Effector memory CD8-positive, alpha-beta T cell (primary cell): ENCODE measurements around the gene CACNA1H.
"Not testable (repeated sequence)": the region's sequence is repeated elsewhere in the genome, so short reads cannot be mapped to it uniquely, and the experiment has no call there.

Source experiments
- ATAC-seq: fragments of 150-1000 bp; cut with Tn5 transposase; replicated peaks from 2 replicates; pipeline ENCODE4 v1.10.0; 2021; ENCODE audit warnings: mild to moderate bottlenecking, moderate library complexity
- DNase-seq, 3 experiments: peaks; one replicate each; pipeline ENCODE4 v3.0.0; 2021
- H3K27ac Mint-ChIP-seq, 2 donors: one replicate each; pipeline ENCODE4 v1.8.0; 2022; ENCODE audit warnings: mild to moderate bottlenecking in 2 of 2, mixed read lengths in 2 of 2, moderate library complexity in 2 of 2
- H3K27me3 Mint-ChIP-seq, 2 donors: one replicate each; pipeline ENCODE4 v1.8.0; 2022; ENCODE audit warnings: mixed read lengths in 2 of 2
- H3K36me3 Mint-ChIP-seq: one replicate; pipeline ENCODE4 v1.8.0; 2022; ENCODE audit warnings: mild to moderate bottlenecking, moderate library complexity, mixed read lengths; ENCODE audit not compliant: insufficient read depth
- H3K4me1 Mint-ChIP-seq, 2 donors: one replicate each; pipeline ENCODE4 v1.8.0; 2022; ENCODE audit warnings: low read depth in 2 of 2, mixed read lengths in 2 of 2
- H3K4me3 Mint-ChIP-seq, 2 donors: one replicate each; pipeline ENCODE4 v1.8.0; 2022; ENCODE audit warnings: mild to moderate bottlenecking in 2 of 2, mixed read lengths in 2 of 2, moderate library complexity in 2 of 2
- H3K9me3 Mint-ChIP-seq, 2 donors: one replicate each; pipeline ENCODE4 v1.8.0; 2022; ENCODE audit warnings: mixed read lengths in 2 of 2

Gene CACNA1H

GRCh38 chr16:1243907-1244850 lies 91.3 kb downstream of the CACNA1H start:
- not testable (repeated sequence) for DNase-seq, H3K27ac Mint-ChIP-seq, H3K9me3 Mint-ChIP-seq, H3K4me3 Mint-ChIP-seq, ATAC-seq, H3K4me1 Mint-ChIP-seq, H3K36me3 Mint-ChIP-seq
- peaks cover 7 to 12% of the 10 kb centered on the region in 2 donors for H3K27me3 Mint-ChIP-seq

DNA sequence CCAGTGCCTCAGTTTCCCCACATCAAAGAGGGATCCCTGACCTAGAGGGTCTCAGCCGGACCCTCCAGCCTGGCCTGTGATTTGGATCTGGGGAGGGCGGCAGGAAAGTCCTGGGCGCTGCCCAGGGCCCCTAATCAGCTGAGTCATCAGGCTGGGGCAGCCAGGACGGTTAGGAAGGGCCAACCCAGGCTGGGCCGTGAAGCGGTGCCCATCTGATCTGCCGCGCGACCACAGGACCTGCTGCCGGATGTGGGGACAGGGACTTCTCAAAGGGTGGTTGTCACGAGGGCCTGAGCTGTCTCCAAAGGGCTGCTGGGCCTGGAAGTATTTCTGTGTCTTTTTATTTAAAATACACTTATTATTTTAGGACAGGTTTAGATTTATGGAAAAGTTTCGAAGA lies 92.0 kb downstream of the CACNA1H start:
- H3K4me3 Mint-ChIP-seq: no peak overlapping the region
- no peaks in the 10 kb centered on the region for H3K9me3 Mint-ChIP-seq
- ATAC-seq (peak; percentile 63), DNase-seq (no peak)
- H3K36me3 Mint-ChIP-seq: no peaks in the 10 kb centered on the region
- H3K27me3 Mint-ChIP-seq: peaks cover 7 to 12% of the 10 kb centered on the region in 2 donors
- H3K27ac Mint-ChIP-seq: no peak overlapping the region
- H3K4me1 Mint-ChIP-seq: peaks cover 0 to 5% of the 10 kb centered on the region in 2 donors

GRCh38 chr16:1245452-1246020 lies 92.6 kb downstream of the CACNA1H start:
- H3K27me3 Mint-ChIP-seq: peaks cover 7 to 12% of the 10 kb centered on the region in 2 donors
- H3K4me3 Mint-ChIP-seq: no peak overlapping the region
- H3K4me1 Mint-ChIP-seq: peaks cover 0 to 5% of the 10 kb centered on the region in 2 donors
- H3K36me3 Mint-ChIP-seq: no peaks in the 10 kb centered on the region
- no peak for ATAC-seq
- H3K27ac Mint-ChIP-seq: no peak overlapping the region
- DNase-seq: no peak
- no peaks in the 10 kb centered on the region for H3K9me3 Mint-ChIP-seq

- not testable (repeated sequence) for H3K36me3 Mint-ChIP-seq, H3K4me3 Mint-ChIP-seq, H3K9me3 Mint-ChIP-seq, H3K4me1 Mint-ChIP-seq, DNase-seq, ATAC-seq, H3K27ac Mint-ChIP-seq
- peaks cover 7 to 12% of the 10 kb centered on the region in 2 donors for H3K27me3 Mint-ChIP-seq
Measured at GRCh38 chr16:1247903-1248537, 95.1 kb downstream of the CACNA1H start.

- H3K36me3 Mint-ChIP-seq, H3K27ac Mint-ChIP-seq, H3K4me3 Mint-ChIP-seq, H3K9me3 Mint-ChIP-seq, H3K4me1 Mint-ChIP-seq, DNase-seq: not testable (repeated sequence)
- H3K27me3 Mint-ChIP-seq: peaks cover 7 to 12% of the 10 kb centered on the region in 2 donors
- ATAC-seq: peak; percentile 82
Measured at GRCh38 chr16:1249031-1249755, 96.3 kb downstream of the CACNA1H start.

GRCh38 chr16:1253701-1254364 lies 100.9 kb downstream of the CACNA1H start:
- H3K36me3 Mint-ChIP-seq, H3K4me1 Mint-ChIP-seq, H3K4me3 Mint-ChIP-seq, H3K9me3 Mint-ChIP-seq, H3K27ac Mint-ChIP-seq, ATAC-seq, DNase-seq: not testable (repeated sequence)
- peaks cover 1 to 16% of the 10 kb centered on the region in 2 donors for H3K27me3 Mint-ChIP-seq

- not testable (repeated sequence) for H3K27ac Mint-ChIP-seq, H3K4me1 Mint-ChIP-seq, H3K4me3 Mint-ChIP-seq, ATAC-seq, H3K9me3 Mint-ChIP-seq, H3K36me3 Mint-ChIP-seq, DNase-seq
- peaks cover 6 to 25% of the 10 kb centered on the region in 2 donors for H3K27me3 Mint-ChIP-seq
Measured at GRCh38 chr16:1254821-1255220, 101.9 kb downstream of the CACNA1H start.

- H3K27me3 Mint-ChIP-seq: peaks cover 12 to 32% of the 10 kb centered on the region in 2 donors
- H3K9me3 Mint-ChIP-seq, H3K27ac Mint-ChIP-seq, ATAC-seq, H3K36me3 Mint-ChIP-seq, DNase-seq, H3K4me3 Mint-ChIP-seq, H3K4me1 Mint-ChIP-seq: not testable (repeated sequence)
Measured at GRCh38 chr16:1255276-1256122, 102.6 kb downstream of the CACNA1H start, which contains the start of gene TPSD1. TSS of gene TPSD1 (plus strand) at chr16:1256069. CDS start at chr16:1256281, 212 bp downstream.

- H3K27ac Mint-ChIP-seq, H3K4me3 Mint-ChIP-seq, H3K36me3 Mint-ChIP-seq, ATAC-seq, H3K4me1 Mint-ChIP-seq, H3K9me3 Mint-ChIP-seq, DNase-seq: not testable (repeated sequence)
- H3K27me3 Mint-ChIP-seq: peaks cover 16 to 40% of the 10 kb centered on the region in 2 donors
Measured at GRCh38 chr16:1256296-1256873, 103.5 kb downstream of the CACNA1H start.

- H3K36me3 Mint-ChIP-seq: no peaks in the 10 kb centered on the region
- H3K27me3 Mint-ChIP-seq: peaks cover 16 to 44% of the 10 kb centered on the region in 2 donors
- ATAC-seq (no peak), DNase-seq (no peak)
- peaks cover 4% of the 10 kb centered on the region in 2 donors for H3K4me1 Mint-ChIP-seq
- H3K9me3 Mint-ChIP-seq: no peaks in the 10 kb centered on the region
- H3K27ac Mint-ChIP-seq: no peak overlapping the region
- no peak overlapping the region for H3K4me3 Mint-ChIP-seq
Measured at GRCh38 chr16:1256874-1257322, 104.0 kb downstream of the CACNA1H start.

DNA sequence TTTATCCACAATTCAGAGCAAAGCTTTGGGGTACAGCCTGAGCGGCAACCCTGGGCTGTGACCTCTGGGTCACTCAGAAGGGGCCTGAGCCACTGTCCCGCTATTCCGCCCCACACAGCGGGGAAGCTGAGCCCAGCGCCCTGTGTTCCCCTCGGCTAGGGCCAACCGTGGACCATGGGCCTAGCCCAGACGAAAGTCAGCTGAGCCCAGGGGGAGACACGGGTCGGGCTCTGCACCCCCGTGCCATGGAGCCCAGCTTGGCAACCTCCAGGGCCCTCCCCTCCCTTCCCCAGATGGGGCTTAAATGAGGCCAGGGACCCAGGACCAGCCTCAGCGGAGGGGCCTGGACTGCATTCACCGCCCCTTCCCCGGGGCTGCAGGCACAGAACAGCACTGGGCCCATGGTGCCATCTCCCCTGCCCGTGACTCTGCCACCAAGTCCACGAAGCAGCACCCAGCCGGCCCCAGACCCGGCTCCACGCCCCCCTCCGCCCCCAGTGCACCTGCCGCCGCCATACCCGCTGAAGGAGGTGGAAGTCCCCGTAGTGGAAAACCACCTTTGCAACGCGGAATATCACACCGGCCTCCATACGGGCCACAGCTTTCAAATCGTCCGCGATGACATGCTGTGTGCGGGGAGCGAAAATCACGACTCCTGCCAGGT lies 104.8 kb downstream of the CACNA1H start:
- H3K27me3 Mint-ChIP-seq: peaks cover 21 to 51% of the 10 kb centered on the region in 2 donors
- H3K4me3 Mint-ChIP-seq: no peak overlapping the region
- H3K36me3 Mint-ChIP-seq: no peaks in the 10 kb centered on the region
- no peaks in the 10 kb centered on the region for H3K9me3 Mint-ChIP-seq
- ATAC-seq (no peak), DNase-seq (no peak)
- peaks cover 4% of the 10 kb centered on the region in 2 donors for H3K4me1 Mint-ChIP-seq
- no peak overlapping the region for H3K27ac Mint-ChIP-seq
